ENCODE results near the gene FLVCR1.

Gene FLVCR1

DNA sequence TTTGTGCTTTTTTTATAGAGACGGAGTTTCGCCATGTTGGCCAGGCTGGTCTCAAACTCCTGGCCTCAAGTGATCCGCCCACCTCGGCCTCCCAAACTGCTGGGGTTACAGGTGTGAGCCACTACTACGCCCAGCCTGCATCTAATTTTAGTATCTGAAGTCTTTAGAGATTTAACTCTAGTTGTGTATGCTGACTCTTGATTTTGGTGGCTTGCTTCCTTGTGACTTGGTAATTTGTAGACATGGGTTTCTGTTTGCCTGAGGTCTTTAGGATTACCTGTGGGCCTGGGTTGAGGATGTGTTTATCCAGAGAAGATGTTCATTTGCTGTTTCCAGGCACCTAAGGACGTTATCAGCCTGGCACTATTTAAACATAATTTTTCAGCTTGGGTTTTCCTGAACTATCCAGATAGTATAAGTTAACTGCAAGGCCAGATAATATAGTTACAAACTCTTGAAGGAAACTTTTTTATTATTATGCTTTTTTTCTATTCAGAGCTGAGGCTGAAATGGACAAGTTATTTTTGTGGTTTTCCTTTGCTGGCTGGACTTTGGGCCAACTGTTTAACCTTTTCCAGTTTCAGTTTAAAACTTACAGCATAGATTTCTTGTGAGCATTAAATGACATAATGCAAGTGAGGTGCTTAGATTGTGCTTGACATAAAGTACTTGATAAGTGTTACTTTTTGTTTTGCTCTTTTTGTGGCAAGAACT, 84.8 kb downstream of the FLVCR1 start:
- H3K4me3 ChIP-seq = no peak overlapping the region
- H3K27ac ChIP-seq = no peak overlapping the region

GRCh38 chr1:212943393-212943710, 85.3 kb downstream of the FLVCR1 start:
- Histone ChIP-seq H3K4me3 (no peak overlapping the region), H3K27ac (no peak overlapping the region)

GRCh38 chr1:212944229-212944901, 86.3 kb downstream of the FLVCR1 start:
- Histone ChIP-seq H3K4me3 (no peak overlapping the region), H3K27ac (no peak overlapping the region)

DNA sequence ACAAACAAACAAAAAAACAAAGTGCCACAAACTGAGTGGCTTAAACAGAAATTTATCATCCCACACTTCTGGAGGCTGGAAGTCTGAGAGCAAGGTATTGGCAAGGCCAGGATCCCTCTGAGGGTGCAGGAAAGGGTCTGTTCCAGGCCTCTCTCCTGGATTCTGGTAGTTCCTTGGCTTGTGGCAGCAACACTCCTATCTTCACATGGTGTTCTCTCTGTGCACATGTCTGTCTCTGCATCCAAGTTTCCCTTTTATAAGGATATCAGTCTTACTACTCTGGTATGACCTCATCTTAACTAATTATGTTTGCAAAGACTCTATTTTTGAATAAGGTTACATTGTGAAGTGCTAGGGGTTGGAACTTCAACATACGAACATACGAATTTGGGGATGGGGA, 87.0 kb downstream of the FLVCR1 start:
- Histone ChIP-seq H3K4me3 (no peak overlapping the region), H3K27ac (no peak overlapping the region)

GRCh38 chr1:212945463-212946160, 87.5 kb downstream of the FLVCR1 start:
- Histone ChIP-seq H3K27ac (no peak overlapping the region), H3K4me3 (no peak overlapping the region)

DNA sequence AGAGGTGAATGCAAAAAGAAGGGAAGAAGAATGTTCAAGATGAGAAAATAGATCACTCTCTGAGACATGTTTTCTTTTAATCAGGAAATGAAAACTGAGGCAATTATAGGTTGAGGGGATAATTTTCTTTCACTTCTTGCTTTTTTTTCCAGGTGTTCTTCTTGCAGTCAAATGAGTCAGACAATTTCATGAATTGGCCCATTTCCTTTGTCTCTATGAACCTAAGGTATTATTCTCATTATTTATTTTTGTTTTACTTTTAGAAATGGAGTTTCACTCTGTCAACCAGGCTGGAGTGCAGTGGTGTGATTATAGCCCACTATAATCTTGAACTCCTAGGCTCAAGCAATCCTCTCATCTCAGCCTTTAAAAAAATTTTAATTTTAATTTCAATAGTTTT, 88.8 kb downstream of the FLVCR1 start:
- no peak overlapping the region for H3K4me3 ChIP-seq
- no peak overlapping the region for H3K27ac ChIP-seq

All from skin epidermis (tissue), 12 donors.